GM10266 (cell line): ENCODE data around the gene CSPG4.

ENCODE experiments used
- DNase-seq: peaks from one replicate; pipeline ENCODE4 v3.0.0; 2012; ENCODE audit errors: extremely low spot score
- TF ChIP-seq, protein P1 (sequence below): IDR thresholded peaks from 2 replicates; pipeline ENCODE4 v1.5.1; 2012; ENCODE audit warnings: mild to moderate bottlenecking, low read depth; ENCODE audit not compliant: control insufficient read depth, insufficient read depth; ENCODE audit errors: missing control alignments

The CSPG4 gene

DNA sequence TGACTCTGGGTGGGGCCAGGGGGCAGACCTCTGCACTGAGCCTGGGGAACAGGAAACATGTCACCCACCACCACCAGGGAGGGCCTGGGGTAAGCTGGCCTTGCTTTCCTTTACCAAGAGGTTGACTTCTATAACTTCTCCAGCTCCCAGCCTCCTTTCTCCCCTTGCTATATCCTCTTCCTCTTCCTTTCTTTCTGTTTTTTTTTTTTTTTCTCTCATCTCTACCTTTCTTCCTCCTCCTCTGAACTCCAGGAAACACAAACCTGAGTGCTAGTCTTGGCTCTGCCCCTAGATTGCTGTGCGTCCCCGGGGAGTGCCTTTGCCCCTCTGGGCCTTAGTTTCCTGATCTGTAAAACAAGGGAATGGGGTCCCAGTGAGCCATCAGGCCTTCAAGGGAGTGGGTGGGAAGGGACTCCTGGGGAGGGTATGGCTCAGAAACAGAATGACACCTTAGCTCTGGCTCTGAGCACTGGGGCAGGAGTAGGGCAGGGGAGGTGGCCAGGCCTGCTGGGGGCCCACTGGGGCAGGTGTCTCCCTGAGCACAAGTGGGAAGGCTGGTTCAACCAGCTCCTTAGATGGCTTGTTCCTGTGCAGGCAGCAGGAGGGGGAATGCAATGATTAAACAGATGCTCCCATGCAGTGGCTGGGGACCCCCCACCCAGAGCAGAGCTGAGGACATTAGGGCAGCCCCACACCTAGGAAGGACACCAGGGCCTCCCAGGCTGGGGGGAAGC, 60.7 kb downstream of the CSPG4 start:
- TF ChIP-seq, protein P1, sequence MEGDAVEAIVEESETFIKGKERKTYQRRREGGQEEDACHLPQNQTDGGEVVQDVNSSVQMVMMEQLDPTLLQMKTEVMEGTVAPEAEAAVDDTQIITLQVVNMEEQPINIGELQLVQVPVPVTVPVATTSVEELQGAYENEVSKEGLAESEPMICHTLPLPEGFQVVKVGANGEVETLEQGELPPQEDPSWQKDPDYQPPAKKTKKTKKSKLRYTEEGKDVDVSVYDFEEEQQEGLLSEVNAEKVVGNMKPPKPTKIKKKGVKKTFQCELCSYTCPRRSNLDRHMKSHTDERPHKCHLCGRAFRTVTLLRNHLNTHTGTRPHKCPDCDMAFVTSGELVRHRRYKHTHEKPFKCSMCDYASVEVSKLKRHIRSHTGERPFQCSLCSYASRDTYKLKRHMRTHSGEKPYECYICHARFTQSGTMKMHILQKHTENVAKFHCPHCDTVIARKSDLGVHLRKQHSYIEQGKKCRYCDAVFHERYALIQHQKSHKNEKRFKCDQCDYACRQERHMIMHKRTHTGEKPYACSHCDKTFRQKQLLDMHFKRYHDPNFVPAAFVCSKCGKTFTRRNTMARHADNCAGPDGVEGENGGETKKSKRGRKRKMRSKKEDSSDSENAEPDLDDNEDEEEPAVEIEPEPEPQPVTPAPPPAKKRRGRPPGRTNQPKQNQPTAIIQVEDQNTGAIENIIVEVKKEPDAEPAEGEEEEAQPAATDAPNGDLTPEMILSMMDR: no peak
- no peak for DNase-seq

DNA sequence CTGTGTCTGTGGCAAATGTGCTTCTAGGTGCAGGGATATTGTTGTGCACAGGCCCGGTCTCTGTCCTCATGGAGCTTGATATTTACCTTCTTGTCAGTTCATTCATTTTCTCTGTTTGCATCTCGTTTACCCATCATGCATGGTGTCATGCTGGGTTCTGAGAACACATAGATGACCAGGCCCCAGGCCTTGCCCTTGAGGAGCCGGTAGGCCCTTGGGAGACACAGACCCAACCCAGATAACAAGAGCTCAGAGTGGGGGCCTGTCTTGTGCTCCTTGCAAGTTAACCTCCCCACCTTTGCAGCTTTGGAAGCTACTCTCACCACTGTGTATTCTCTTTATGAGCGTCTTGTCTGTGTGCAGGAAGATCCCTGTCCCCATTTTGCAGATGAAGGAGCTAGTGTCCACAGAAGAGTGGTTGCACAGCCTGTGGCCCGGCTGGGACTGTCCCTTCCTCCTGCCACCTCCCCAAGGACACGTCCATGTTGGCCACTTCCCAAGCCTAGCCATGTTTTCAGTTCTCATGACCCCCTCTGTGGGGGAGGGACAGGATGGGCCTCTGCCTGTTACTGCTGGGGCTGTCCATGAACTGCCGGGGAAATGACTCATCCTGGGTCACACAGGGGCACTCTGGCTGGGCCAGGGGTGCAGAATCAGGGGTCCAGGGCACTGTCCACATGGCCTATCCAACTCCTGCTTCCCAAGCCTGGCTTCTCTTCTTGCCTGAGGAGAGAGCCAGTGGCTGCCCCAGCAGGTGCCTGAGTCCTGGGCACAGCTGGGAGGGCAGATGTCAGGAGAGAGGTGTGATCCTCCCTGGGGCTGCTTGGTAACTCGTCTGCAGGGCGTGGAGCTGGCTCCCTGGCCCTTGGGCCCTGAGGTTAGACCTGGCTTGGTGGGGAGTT, 61.5 kb downstream of the CSPG4 start:
- TF ChIP-seq, protein P1: no peak
- DNase-seq: no peak

DNA sequence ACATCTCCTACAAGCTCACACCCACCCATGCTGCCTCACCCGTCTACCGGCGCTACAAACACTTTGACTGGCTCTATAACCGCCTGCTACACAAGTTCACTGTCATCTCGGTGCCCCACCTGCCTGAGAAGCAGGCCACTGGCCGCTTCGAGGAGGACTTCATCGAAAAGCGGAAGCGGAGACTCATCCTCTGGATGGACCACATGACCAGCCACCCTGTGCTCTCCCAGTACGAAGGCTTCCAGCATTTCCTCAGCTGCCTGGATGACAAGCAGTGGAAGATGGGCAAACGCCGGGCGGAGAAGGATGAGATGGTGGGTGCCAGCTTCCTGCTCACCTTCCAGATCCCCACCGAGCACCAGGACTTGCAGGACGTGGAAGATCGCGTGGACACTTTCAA, 62.8 kb downstream of the CSPG4 start:
- TF ChIP-seq, protein P1: no peak
- DNase-seq: no peak

DNA sequence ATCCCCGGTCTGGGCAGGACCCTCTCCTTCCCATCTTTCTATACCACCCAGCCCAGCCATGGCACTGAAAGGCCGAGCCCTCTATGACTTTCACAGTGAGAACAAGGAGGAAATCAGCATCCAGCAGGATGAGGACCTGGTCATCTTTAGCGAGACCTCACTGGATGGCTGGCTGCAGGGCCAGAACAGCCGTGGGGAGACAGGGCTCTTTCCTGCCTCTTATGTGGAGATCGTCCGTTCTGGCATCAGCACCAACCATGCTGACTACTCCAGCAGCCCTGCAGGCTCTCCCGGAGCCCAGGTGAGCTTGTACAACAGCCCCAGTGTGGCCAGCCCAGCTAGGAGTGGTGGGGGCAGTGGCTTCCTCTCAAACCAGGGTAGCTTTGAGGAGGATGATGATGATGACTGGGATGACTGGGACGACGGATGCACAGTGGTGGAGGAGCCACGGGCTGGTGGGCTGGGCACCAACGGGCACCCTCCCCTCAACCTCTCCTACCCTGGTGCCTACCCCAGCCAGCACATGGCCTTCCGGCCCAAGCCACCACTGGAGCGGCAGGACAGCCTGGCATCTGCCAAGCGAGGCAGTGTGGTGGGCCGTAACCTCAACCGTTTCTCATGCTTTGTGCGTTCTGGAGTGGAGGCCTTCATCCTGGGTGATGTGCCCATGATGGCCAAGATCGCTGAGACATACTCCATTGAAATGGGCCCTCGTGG, 63.4 kb downstream of the CSPG4 start:
- TF ChIP-seq, protein P1: no peak
- DNase-seq: no peak

DNA sequence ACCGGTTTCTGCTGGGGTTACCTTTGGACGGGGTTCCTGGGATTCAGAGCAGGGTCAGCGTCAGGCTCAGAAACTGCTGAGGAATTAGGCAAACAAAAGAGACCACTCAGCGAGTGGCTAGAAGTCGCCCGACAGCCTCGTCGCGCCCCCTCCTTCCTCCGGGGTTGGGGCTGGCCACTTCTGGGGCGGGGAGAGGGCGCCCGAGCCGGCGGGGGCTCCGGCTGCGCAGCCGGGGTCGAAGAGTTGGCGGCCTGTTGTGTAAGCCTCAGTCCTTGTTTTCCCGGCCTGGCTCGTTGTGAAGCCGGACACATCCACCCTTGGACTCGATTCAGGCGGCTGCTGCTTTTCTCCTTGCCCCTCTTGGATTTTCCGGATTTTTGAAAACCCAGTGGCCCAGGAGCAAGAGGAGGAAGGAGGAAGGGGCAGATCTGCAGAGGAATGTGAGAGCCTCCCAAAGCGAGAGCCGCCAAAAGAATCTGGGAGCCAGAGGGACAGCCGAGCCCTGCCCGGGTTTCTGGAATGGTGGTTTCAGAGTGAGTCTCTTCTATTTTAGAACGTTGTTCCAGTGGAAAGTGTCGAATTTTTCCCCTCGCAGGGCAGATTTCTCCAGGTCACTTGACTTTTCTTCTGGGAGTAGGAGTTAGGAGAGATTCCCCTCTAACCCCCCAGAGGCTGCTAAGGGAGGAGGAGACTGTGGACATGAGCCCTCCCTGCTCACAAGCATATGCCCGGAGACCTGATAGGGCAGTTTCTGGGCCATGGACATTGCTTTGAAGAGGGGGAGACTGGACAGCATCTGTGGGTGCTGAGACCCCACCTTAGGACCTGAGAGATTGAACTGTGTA, 64.3 kb downstream of the CSPG4 start:
- TF ChIP-seq, protein P1: peak; percentile 8
- DNase-seq: no peak

DNA sequence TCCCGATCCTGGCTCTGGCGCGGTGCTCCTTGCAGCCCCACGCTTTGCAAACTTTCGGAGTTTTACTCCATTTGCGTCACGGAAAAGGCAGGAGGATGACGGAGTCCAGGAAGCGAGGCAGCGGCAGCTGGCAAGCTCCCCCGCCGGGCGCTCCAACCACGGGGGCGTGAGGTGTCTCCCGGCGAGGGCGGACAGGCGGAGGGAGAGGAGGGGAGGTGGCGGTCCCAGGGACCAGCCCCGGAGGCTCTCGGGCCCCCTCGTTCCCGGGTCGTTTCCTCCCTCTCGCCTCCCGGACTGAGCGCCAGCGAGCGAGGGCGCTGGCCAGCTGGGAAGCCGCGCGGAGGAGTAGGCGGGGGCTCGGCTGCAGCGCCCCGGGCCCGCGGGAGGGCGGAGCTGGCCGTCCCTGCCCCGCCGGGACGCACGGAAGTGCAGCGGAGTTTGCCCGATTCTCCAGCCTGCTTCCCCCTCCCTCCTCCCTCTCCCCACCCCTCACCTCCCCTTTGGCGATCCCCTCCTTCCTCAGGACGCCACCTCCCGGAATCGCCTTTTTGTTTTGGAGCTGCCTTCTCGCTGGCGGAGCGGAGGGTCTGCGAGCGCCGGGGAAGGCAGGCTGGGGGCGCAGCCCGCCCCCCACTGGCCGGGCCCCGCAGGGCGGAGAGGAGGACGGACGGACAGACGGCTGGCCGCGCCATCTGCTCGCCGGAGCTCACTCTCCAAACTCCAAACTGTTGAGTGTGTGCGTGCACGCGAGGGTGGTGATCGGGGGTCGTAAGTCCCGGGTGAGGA, 65.1 kb downstream of the CSPG4 start, which contains the start of gene SNX33:
Gene SNX33 (plus strand): TSS at position 543 of the 786 bp plus-strand sequence. CDS start 1,191 bp downstream, outside the sequence.
- peak; percentile 82 for DNase-seq
- TF ChIP-seq, protein P1: peak; percentile 62
